Measurements from ENCODE around the gene MTA3.

The MTA3 gene

GRCh38 chr2:42742740-42743658 lies 174.6 kb downstream of the MTA3 start:
- no peak for DNase-seq

- no peak for DNase-seq
These were observed 175.2 kb downstream of the MTA3 start for GRCh38 chr2:42743659-42743990.

GRCh38 chr2:42744545-42745082 lies 176.2 kb downstream of the MTA3 start:
- no peak for DNase-seq

GRCh38 chr2:42747422-42747821 lies 179.0 kb downstream of the MTA3 start:
- DNase-seq: no peak

- DNase-seq: no peak
These were observed 180.4 kb downstream of the MTA3 start for GRCh38 chr2:42748840-42749239.

- no peak for DNase-seq
These were observed 183.9 kb downstream of the MTA3 start for GRCh38 chr2:42752314-42752713.

GRCh38 chr2:42752816-42753813 lies 184.7 kb downstream of the MTA3 start:
- no peak for DNase-seq

- DNase-seq: peak; percentile 56
These were observed 185.8 kb downstream of the MTA3 start for GRCh38 chr2:42754021-42754775.

- no peak for DNase-seq
These were observed 186.3 kb downstream of the MTA3 start for GRCh38 chr2:42754776-42755140.

- no peak for DNase-seq
These were observed 186.9 kb downstream of the MTA3 start for GRCh38 chr2:42755191-42755880.

- DNase-seq: no peak
These were observed 187.8 kb downstream of the MTA3 start for GRCh38 chr2:42756150-42756775.

GRCh38 chr2:42756966-42757513 lies 188.6 kb downstream of the MTA3 start:
- DNase-seq: no peak

GRCh38 chr2:42757981-42758740 lies 189.7 kb downstream of the MTA3 start:
- no peak for DNase-seq

- DNase-seq: no peak
These were observed 190.3 kb downstream of the MTA3 start for GRCh38 chr2:42758751-42759150.

GRCh38 chr2:42761554-42761953 lies 193.1 kb downstream of the MTA3 start:
- DNase-seq: no peak

GRCh38 chr2:42762155-42762554 lies 193.7 kb downstream of the MTA3 start:
- DNase-seq: no peak

- DNase-seq: no peak
These were observed 194.7 kb downstream of the MTA3 start for GRCh38 chr2:42762823-42763804.

- DNase-seq: no peak
These were observed 195.7 kb downstream of the MTA3 start, which contains the start of gene OXER1 for GRCh38 chr2:42764096-42764495. OXER1 (minus strand) TSS chr2:42764135; CDS start chr2:42764062, 73 bp downstream.

- no peak for DNase-seq
These were observed 196.5 kb downstream of the MTA3 start for GRCh38 chr2:42764901-42765300.

Data from DMS79 treated with DMSO at 0.1 percent for 48 hours (cell line).